Measurements from ENCODE around the gene ZNF593.

ZNF593 gene

DNA sequence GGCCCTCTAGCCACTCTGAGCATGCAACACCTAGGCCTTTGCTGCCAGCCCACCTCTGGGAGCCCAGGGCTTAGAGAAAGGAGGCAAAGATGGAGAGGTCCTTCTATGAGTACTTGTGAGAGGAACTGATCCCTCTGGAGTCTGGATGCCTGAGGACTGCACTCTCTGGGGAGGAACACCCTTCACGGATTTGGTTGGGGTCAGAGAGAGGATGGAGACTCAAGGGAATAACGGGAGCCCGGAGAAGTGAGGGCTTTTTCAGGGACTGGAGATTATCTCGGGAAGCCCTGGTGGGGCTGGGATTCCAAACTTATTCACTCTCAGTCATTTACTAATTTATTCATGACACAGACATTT, 532 bp upstream of the ZNF593 start:
- DNase-seq (ENCODE audit: low read depth, low spot score) = no peak

DNA sequence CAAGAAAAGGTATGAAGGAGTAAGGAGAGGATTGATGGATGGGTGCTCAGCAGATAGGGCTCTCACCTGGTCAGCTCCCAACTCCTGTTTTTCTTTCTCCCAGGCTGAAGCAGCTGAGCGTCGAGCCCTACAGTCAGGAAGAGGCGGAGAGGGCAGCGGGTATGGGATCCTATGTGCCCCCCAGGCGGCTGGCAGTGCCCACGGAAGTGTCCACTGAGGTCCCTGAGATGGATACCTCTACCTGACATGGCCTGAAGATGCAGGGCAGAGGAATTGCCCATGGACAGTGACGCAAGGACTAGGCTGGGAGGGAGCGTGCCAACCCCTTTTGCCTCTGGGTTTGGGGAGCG, 739 bp downstream of the ZNF593 start:
- no peak for DNase-seq (ENCODE audit: low read depth, low spot score)

DNA sequence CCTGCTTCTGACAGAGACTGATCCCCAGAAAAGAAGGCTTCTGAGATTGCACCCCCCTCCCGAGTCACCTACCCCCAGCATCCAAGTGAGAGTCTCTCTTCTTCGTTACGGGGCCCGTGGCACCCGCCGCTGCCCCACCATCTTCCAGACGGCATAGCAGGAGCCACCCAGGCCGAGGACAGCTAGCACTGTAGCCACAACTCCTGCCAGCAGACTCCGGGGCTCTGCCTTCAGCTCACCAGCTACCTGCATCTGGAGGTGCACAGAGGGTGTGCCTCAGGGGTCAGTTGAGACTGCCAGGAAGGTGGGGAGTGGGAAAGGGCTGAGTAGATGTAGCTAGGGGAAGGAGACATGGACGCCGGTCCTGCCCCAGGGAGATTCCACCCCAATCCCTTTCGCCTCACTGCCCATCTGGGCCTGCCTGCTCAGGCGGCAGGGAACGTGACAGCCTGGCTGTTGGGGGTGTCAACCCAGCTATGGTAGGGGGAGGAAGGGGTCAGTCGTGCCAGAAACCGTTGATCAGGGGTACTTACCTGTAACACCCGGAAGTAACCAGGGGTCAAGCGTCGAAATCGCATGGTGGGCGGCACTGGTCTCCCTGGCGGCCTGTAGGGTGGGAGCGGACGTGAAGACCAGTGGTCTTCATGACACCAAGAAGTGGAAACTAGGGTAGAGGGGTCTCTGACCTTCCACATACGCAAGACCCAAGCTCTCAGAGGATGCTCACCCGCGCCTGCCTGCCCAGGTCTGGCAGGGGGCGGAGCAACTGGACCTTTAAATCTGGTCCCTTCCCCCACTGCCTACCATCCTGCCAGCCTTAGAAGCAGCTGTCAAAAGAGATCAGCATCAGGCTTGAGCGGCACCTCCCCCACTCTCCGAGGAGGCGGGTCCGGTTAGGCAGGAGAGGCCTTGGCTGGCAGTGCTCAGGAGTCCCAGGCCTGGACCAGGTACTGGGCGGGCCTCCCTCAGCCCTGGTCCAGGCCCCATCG, 1.7 kb downstream of the ZNF593 start, which contains the start of gene ZNF593OS:
ZNF593OS (minus strand) TSS at position 749 of the 989 bp plus-strand sequence; CDS start at position 578, 171 bp downstream.
- no peak for DNase-seq (ENCODE audit: low read depth, low spot score)

DNA sequence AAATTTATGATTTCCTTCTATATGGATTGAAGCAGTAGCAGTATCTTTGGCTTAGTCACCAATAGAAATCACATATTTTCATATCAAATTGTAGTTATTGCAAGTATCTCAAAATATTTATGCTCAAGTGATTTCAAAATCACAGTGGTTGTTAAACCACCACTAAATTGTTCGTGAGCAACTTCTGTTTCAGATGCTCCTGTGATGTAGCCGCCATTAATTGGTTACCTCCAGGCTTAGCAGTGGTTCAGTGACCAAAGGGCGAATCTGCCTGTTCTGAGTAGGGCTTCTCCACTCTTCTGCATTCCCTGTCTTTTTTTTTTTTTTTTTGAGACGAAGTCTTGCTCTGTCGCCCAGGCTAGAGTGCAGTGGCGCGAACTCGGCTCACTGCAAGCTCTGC, 5.6 kb downstream of the ZNF593 start:
- DNase-seq (ENCODE audit: low read depth, low spot score) = no peak

DNA sequence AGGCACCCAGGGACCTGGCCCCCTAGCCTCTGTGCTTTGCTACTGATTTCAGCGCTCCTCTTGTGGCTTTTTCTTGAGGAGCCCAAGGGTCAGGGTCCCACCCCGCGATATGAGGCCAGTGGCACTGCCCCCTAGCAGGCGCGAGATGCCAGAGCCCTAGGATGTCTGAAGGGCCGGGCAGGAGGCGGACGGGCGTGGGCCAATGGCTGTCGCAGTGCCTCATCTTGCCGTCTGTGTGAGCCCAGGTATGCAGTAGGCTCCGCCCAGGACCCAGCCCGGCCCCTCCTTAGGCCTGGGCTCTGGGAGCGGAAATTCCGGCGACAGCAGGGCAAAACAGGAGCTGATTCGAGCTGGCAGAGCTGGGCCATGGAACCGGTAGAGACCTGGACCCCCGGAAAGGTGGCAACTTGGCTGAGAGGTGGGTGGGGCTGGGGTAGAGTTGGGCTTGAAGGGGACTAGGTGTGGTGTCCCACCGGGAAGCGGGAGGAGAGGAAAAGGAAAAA, 7.5 kb downstream of the ZNF593 start, which contains the start of gene CNKSR1:
CNKSR1 (plus strand) TSS at position 310 of the 503 bp plus-strand sequence; CDS start at position 367, 57 bp downstream.
- DNase-seq (ENCODE audit: low read depth, low spot score) = no peak

GRCh38 chr1:26180010-26180506, 10.3 kb downstream of the ZNF593 start:
- DNase-seq (ENCODE audit: low read depth, low spot score) = no peak

- DNase-seq (ENCODE audit: low read depth, low spot score) = no peak
Observed at GRCh38 chr1:26181586-26182382, 12.1 kb downstream of the ZNF593 start.

- no peak for DNase-seq (ENCODE audit: low read depth, low spot score)
Observed at GRCh38 chr1:26182383-26182696, 12.6 kb downstream of the ZNF593 start.

DNA sequence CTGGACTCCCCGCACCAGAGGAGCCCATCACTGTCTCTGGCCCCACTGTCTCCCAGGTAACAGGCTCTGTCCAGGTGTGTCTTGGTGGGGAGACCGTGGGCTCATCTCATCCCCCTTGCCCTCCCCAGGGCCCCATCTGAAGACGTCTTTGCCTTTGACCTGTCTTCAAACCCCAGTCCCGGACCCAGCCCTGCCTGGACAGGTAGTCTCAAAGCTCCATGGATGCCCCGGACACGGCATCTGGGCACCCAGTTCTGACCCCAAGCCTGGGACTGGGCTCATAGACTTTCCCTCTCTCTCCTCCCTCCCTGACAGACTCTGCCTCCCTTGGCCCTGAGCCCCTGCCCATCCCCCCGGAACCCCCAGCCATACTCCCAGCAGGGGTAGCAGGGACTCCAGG, 14.4 kb downstream of the ZNF593 start:
- no peak for DNase-seq (ENCODE audit: low read depth, low spot score)

DNA sequence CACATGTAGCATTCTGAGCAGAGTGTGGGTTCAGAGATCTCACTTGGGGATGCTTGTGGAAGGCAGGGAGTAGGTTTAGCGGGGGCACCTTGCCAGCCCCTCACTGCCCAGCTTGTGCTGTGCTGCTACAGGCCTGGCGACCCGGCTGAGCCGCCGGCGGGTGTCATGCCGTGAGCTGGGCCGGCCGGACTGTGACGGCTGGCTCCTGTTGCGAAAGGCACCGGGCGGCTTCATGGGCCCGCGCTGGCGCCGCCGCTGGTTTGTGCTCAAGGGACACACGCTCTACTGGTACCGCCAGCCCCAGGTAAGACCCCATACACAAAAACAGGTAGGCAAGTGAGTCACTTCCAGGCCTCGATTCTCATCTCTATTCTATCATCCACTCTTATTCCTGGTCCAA, 15.2 kb downstream of the ZNF593 start:
- no peak for DNase-seq (ENCODE audit: low read depth, low spot score)

- no peak for DNase-seq (ENCODE audit: low read depth, low spot score)
Observed at GRCh38 chr1:26187882-26188281, 18.2 kb downstream of the ZNF593 start.

DNA sequence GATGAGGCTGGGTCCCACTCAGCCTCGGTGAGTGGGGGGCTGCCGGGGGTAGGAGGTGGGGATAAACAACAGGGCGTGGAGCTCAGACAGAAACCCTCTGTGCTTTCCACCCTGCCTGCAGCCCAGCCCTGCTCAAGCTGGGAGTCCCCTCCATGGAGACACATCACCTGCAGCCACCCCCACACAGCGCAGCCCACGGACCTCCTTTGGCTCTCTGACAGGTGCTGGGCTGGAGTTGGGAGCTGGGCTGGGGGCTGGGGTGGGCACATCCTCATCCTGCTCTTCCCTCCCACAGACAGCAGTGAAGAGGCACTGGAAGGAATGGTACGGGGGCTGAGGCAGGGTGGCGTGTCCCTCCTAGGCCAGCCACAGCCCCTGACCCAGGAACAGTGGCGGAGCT, 18.8 kb downstream of the ZNF593 start:
- no peak for DNase-seq (ENCODE audit: low read depth, low spot score)

- no peak for DNase-seq (ENCODE audit: low read depth, low spot score)
Observed at GRCh38 chr1:26189331-26189730, 19.6 kb downstream of the ZNF593 start.

GRCh38 chr1:26189751-26190275, 20.1 kb downstream of the ZNF593 start:
- DNase-seq (ENCODE audit: low read depth, low spot score) = no peak

DNA sequence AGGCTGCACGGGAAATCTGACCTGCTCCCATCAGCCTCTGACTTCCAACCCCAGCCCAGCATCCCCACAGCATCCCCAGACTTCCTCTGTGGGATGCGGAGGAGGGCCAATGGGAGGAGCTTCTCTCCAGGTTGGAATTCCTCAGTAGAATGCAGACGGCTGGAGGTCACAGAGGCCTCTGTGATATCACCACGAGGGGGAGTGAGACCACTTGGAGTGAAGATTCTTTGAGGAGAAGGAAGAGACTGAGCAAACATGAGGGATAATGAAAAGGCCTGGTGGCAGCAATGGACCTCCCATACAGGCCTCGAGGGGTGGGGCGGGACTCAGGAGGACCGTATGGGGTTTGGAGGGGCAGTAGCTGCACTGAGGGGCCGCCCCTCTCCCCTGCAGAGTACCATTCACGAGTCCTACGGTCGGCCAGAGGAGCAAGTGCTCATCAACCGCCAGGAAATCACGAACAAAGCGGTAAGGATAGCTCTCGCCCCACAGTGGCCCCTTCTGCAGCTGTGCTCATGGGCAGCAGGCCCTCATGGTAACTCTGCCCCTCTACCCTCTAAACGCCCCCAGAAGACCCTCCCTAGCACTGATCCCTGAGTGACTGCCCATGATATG, 20.8 kb downstream of the ZNF593 start, which contains the start of gene CATSPER4:
CATSPER4 (plus strand) TSS at position 230 of the 615 bp plus-strand sequence; CDS start at position 256, 26 bp downstream.
- no peak for DNase-seq (ENCODE audit: low read depth, low spot score)

GRCh38 chr1:26191739-26192138, 22.0 kb downstream of the ZNF593 start:
- DNase-seq (ENCODE audit: low read depth, low spot score) = no peak

- no peak for DNase-seq (ENCODE audit: low read depth, low spot score)
Observed at GRCh38 chr1:26195805-26196204, 26.1 kb downstream of the ZNF593 start.

GRCh38 chr1:26197301-26197700, 27.6 kb downstream of the ZNF593 start:
- no peak for DNase-seq (ENCODE audit: low read depth, low spot score)

GRCh38 chr1:26197813-26198212, 28.1 kb downstream of the ZNF593 start:
- DNase-seq (ENCODE audit: low read depth, low spot score) = no peak

GRCh38 chr1:26200413-26200812, 30.7 kb downstream of the ZNF593 start:
- DNase-seq (ENCODE audit: low read depth, low spot score) = no peak

- no peak for DNase-seq (ENCODE audit: low read depth, low spot score)
Observed at GRCh38 chr1:26203642-26204318, 34.1 kb downstream of the ZNF593 start.
